Left colon (tissue), 2 donors: ENCODE measurements around the gene CDH9. TPM values are rescaled to one million over a fixed set of nuclear protein-coding genes. Genes with fewer than 3 reads are reported as not detected.

Experiments used
- ATAC-seq: fragments of 200-7000 bp; cut with Tn5 transposase; one replicate; pipeline ENCODE4 v1.9.1; 2020; ENCODE audit warnings: mild to moderate bottlenecking, moderate library complexity
- DNase-seq, 2 donors: peaks; one replicate each; pipeline ENCODE4 v3.0.0-alpha.2; 2020
- intact Hi-C, 2 donors: fragments of 100-400 bp; cut with DNase I in 1 of 2; cut with micrococcal nuclease in 1 of 2; formaldehyde crosslinking; loops; one replicate each; pipeline versions ENCODE4 v1.11.2 to v1.14.0; 2022; cut with DNase I, micrococcal nuclease
- total RNA-seq, 2 donors: library from RNA; stranded (reverse); fragmentation: NEBNext Ultra II Directional; extraction: Animal tissue kit (Norgen Biotek cat#: 25700); gene quantifications; one replicate each; pipeline ENCODE4 v1.2.1, GENCODE V29; 2021
- donor health status: DM: no; HTN: no; CAD: no.
- donor health status: DM: yes; HTN: yes; CAD: no.

The CDH9 gene
- total RNA-seq, 2 donors from 2014 or later: not detected

DNA sequence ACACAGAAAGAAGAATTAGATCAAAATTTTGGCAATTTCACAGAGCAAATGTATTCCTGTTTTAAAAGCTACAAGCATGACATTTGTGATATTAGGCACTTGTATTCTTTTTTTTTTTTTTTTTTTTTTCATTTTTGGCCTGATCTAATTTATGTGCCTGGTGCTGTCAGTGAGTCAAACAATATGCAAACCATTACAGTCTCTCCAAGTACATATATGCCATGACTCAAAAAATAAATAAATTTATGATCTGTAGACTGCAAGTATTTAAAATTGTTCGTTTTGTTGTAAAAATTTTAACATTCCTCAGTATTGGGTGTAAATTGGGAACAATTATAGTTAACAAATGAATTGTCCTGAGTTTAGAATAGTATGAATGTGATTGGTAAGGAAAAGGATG is 51.4 kb downstream of the CDH9 start:
- ATAC-seq (no peak), DNase-seq (no peak)
- intact Hi-C loops: no loop called here

DNA sequence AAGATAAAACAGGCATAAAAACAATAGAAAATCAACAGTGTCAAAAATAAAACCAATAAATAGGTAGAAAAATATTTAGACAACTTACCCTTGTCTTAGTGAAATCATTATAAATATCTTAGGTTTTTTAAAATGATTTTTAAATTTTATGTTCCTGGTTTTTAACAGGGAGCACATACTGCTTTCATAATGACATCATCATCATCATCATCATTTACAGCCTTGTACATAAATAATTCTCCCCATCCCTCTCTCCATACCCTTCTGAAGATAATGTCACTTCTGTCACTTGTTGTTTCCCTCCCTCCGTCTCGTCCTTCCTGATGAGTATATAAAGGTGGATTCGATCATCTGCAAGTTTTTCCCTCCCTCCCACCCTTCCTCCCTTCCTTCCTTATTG is 56.6 kb downstream of the CDH9 start:
- intact Hi-C loops: no loop called here
- ATAC-seq: no peak
- DNase-seq: no peak

DNA sequence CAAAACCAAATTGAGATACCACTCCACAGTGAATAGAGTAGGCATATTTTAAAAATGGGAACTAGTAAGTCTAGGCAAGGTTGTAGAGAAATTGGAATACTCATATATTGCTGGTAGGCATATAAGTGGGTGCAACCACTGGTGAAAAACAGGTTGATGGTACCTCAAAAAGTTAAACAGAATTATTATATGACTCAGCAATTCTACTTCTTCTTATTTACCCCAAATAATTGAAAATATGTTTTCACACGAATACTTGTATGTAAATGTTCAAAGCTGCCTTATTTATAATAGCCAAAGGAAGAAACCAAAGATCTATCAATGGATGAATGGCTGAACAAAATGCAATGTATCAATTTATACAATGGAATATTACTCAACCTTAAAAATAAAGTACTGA is 79.1 kb downstream of the CDH9 start:
- ATAC-seq: no peak
- intact Hi-C loops: no loop called here
- no peak for DNase-seq

DNA sequence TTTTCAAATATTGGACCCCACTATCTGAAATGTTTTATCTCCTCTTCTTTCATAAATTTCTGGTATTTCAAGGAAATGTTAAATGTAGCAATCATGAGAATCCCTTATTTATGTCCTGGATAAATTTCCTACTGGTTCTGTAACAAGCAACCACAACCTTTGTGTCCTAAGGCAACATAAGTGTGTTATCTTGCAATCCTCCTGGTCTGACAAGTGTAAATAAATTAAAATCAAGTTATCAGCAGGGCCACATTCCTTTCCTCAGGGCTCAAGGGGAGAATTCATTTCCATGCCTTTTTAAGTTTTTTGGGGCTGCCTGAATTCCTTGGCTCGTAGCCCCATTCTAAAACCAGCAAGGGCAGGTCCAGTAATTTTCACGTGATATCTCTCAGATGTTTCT is 83.2 kb downstream of the CDH9 start:
- DNase-seq (no peak), ATAC-seq (no peak)
- intact Hi-C loops: no loop called here

DNA sequence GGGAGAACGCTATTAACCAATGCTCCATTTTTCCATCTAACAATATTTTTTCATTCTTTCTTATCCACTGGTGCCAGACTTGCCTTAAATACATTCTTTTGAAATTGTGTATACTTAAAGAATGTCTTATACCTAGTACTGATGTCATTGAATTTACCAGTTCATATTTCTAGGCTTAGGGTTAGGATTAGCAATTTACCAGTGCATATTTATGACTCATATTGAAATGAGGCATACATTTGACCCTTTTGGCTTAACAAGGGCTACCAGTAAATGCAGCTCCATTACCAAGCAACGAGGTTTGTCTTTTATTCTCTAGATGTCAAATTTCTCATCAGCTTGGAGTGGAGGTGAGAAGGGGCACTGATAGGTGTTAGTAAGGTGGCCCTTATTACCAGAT is 89.5 kb downstream of the CDH9 start:
- ATAC-seq (no peak), DNase-seq (no peak)
- intact Hi-C loops: no loop called here

DNA sequence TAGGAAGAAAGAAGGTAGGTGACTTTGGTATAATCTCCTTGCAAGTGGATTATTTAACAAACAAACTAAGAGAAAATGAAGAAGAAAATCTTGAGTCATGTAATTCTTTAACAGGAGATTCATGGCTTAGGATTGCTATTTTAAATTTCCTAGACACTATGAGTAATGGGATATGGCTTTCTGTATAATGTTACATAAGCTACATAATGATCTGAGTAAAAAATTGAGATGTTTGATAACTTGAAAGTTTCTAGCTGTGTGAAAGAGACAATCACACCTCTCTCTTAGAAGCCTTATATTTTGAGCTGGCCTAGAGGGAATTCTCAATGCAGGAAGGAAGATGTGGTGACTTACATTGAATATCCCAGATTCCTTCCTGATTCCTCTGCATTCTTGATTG is 92.5 kb downstream of the CDH9 start:
- intact Hi-C loops: no loop called here
- ATAC-seq (no peak), DNase-seq (no peak)

DNA sequence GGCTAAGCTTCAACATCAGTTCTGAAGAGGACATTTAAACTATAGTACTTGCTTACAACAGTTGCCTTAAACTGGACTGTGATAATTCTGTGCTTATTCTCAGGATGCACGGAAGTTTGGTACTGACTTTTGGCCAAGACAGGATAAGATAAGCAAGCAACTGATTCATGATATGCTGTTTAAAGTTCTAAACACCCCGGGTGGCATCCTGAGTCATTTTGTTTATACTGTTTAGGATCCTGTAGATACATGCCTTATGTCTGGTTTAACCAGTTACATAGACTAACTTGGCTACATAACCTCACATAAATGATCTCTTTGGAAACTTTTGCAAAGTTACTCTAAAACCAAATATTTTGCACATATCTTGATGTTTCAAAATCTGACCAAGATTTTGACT is 95.9 kb downstream of the CDH9 start:
- intact Hi-C loops: no loop called here
- no peak for DNase-seq
- no peak for ATAC-seq

DNA sequence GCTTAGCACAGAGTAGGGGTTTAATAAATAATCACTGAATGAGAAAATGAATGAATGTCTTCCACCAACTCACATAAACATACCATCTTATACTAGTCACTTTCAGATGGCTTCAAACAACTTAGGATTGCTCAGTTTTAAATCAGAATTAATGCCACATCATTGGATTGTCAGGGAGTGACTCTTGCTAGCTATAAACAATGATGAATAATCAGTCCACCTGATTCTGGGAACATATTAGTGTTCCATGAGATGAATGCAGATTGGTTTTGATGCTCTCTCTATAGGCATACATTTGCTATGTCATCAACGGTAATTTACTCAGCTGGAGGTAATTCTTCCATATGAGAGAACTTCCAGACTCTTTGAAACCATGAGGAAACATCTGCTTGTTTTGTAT is 97.4 kb downstream of the CDH9 start:
- ATAC-seq: no peak
- intact Hi-C loops: no loop called here
- DNase-seq: no peak

DNA sequence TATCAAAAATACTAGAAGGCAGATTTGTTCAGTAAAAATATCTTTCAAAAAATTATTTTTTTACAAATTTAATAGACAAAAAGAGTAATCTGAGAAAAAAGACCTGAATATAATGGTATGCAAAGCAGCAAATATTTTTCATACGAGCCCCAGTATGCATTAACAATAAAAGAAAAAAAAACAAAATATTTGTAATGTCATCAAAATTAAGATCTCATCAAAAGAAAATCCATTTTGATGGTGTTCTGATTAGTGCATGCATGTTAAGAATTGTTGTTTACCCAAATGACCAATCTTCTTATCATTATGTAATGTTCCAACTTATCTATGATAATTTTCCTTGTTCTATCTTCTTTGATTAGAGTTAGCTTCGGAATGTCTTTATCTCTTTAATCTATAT is 106.1 kb downstream of the CDH9 start:
- intact Hi-C loops: no loop called here
- DNase-seq: no peak
- ATAC-seq: no peak

DNA sequence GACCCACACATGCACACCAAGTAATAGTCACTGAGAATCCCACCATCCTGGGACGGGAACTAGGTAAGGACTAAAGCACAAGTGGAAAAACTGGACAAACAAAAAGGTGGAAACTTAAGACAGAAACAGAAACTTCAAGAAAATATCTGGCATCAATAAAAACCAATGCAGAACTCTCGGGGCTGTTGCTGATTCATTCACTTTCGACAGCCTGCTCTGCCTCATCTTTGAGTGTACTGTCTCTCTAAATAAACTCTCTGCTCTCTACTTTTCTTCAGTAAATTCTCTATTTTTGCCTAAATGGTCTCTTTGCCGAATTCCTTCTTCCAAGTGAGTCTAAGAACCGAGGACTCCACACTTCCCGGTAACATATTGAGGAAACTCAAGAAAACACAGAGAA is 116.9 kb downstream of the CDH9 start:
- DNase-seq (no peak), ATAC-seq (no peak)
- intact Hi-C loops: no loop called here

DNA sequence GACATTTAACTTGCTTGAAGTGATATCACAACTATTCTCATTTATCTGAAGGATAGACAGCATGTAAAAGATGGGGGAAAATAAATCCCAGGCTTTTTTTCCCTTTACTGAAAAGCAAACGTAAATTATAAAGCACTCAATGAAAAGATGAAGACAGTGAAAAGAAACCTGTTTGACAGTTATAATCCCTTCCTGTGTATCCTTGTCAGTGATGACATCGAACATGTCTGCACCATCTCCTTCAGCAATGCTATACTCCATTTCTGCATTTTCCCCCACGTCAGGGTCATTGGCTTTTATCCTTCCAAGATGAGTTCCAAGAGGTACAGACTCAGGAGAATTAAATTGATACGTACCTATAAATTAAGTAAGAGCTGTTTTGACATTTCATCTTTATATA is 134.9 kb downstream of the CDH9 start:
- intact Hi-C loops: no loop called here
- DNase-seq: no peak
- ATAC-seq: no peak

DNA sequence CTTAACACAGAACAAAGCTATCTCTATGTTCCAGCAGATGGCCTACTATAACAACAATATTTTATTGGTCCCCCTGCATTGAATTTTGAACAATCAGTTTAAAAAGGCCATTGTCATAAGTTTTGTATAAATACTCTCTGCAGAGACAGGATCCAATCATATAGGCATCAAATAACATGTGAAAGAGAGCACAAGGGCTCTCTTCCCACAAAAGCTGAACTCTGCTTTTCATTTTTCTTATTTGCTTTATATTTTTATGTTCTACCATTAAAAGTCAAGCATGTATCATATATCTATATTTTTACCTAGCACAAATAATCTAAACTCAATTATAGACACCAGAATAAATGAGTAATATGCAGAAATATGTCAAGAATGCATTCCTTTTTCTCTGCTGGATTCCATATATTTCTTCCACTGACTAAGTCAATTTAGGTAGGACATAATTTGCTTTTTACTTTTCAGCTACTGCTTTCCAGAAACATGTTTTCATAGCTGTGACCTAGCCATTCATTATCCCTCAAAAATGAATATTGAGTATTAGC is 143.6 kb downstream of the CDH9 start:
- no peak for ATAC-seq
- DNase-seq: no peak
- intact Hi-C loops: no loop called here

DNA sequence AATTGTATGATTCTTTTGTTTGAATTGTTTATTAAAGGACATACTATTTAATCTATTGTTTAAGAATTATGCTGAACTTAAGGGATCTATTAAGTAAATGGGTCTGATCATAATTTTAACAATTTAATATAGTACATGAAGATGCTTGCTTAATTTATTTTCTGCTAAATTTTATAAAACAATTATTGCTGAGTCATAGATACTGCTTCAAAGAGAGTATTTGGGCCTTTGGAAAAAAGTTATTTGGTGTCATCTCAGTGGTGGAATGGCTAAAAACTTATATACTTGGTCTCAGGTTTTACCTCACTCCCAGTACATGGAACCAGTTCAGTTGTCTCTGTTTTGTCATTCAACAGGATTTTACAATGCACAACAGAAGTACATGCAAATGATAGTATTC is 145.3 kb downstream of the CDH9 start:
- intact Hi-C loops: no loop called here
- DNase-seq (no peak), ATAC-seq (no peak)

DNA sequence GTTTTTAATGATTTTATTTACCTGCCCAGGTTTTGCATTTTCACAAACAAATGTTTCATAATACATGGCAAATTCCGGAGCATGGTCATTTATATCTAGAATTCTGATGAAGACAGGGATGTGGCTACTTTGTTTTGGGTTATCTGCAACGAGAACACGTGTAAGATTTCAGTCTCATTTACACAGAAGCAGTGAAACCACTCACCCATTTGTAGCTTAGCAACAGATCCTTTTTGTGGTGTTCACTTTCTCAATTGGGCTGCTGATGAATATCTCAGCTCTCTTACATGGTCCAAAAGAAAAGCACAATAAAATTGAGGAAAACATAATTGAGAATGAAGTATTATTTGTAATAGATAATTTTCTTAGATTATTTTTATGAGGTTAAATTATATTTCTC is 148.6 kb downstream of the CDH9 start:
- no peak for ATAC-seq
- no peak for DNase-seq
- intact Hi-C loops: no loop called here

DNA sequence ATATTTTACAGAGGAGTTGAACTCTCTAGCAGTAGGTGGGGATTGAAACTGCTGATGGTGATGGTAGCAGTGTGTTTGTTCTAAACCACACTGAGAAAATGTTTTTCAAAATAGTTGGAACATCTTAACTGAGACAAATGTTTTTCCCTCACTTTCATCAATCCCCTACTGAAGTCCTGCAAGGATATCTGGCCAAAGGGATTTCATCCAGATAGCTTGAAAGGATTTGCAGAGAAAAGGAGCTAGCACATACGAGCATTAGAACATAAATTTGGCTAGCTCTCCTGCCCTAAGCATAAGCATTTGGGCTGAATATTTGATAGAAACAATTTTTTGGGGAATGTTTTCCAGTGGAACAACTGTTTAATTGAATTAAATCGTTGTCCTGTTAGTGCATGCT is 153.9 kb downstream of the CDH9 start:
- intact Hi-C loops: no loop called here
- no peak for DNase-seq
- no peak for ATAC-seq

DNA sequence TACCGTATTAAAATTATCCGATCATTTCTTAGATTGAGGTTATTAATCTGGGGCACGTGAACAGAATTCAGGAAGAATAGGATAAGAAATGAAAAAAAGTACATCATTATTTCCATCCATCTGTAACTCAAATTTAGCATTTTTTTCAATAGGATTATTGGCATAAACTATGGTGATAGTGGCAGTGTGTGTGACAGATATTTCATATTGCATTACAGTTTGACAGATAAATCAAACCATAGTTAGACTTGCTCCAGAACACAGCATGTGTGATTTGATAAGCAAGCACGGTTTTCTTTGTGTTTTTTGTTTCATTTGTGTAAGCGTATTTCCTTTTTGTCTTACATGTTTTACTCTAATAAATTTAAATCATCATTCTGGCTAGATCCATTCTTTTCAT is 155.0 kb downstream of the CDH9 start:
- ATAC-seq (no peak), DNase-seq (no peak)
- intact Hi-C loops: no loop called here

DNA sequence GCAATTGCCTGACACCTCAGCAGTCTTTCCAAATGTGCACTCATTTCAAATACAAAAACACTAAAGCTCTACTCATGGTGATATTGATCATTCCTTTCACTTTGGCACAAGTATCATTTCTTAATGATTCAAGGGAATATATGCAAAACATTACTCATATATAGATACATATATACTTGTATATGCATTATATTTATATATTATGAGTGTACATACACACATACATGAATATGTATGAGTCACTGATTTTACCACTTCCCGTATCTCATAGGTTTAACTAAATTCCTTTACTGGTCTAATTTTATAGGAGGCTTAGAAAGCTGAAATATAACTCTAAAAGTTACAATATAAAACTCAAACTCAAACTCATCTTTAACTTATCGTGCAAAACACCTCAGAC is 156.5 kb downstream of the CDH9 start:
- ATAC-seq (no peak), DNase-seq (no peak)
- intact Hi-C loops: no loop called here

DNA sequence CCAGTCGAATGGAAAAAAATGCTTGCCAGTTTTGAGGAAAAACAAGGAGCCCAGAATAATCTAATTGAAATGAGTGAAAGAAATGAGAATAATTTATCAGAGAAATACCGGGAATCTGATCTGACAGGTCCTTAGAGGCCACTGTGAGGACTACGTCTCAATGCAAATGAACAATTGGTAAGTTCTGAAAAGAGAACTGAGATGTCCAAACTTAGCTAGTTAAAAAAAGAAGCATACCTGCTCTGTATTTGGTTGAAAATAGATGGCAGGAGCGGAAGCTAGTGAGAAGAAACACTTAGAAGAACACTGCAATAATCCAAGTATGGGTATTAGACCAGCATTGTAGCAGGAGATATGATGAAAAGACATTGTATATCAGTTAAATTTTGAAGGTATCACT is 161.2 kb downstream of the CDH9 start:
- intact Hi-C loops: no loop called here
- ATAC-seq (no peak), DNase-seq (no peak)

DNA sequence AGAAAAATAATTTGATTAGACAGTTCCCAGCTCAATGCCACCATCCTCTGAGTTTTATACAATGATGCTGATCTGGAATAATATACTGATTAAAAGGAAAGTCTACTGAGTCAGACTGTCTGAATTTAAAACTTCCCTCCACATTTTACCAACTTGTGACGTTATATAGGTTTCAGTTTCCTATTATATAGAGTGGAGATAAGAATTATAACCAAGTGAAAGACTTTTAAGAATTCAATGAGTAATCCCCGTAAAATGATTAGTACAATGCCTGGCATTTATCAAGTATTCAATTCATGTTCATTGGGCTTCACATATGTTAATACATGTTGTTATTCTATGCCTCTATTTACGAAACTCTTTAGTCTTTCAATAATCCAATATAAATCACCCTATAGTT is 166.0 kb downstream of the CDH9 start:
- intact Hi-C loops: no loop called here
- DNase-seq (no peak), ATAC-seq (no peak)

DNA sequence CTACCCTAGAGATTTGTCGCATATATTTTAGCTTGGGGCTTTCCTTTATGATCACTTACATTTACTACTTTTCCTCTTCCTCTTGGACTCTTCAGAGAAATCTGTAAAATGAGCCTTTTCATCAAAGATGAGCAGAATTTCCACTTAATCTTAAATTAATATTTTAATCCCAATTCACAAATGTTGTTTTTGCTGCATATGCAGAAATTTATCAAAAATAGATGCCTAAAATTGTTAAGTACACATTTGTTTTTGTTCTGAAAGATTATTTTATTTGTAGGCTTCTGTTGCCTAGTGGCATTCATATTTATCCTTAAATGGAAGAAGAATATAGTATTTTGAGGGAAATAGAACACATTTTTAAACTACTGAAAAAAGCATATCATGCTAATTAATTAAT is 168.6 kb downstream of the CDH9 start:
- ATAC-seq (no peak), DNase-seq (no peak)
- intact Hi-C loops: no loop called here

DNA sequence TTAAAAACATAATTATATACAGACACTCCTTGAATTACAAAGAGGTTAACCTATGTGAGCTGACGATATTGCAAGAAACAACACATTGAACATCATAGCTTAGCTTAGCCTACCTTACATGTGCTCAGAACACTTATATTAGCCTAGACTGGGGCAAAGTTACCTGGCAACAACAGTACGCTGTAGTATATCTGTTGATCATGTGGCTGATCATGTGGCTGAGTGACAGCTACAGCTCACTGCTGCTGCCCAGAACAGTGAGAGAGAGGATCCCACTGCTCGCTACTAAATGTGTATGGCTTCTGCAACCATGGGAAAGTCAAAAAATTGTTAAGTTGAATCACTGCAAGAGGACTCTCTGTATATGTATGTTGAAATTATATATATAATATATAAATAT is 169.9 kb downstream of the CDH9 start:
- intact Hi-C loops: no loop called here
- ATAC-seq (no peak), DNase-seq (no peak)

DNA sequence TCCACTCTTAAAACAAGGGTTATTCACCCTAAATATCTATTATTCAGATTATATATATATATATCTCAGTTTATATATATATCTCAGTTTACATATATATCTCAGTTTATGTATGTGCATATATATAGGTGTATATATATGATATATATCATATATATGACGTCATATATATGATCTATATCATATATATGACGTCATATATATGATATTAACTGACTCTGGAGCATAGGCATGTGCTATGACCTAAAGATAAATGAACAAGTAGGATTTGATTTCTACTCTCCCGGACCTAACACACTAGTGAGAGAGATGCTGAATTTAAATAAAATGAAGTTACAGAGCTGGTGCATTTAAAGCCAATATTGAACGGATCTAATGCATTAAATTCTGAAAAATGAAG is 174.3 kb downstream of the CDH9 start:
- no peak for ATAC-seq
- intact Hi-C loops: no loop called here
- DNase-seq: no peak
